Heart left ventricle (tissue), 16 donors: ENCODE results near the gene WDR86. TPM values are rescaled to one million over a fixed set of nuclear protein-coding genes. Genes with fewer than 3 reads are reported as not detected.
A peak's percentile ranks its signal among the peaks of the same experiment; 100 is the strongest.

Experiments used
- ATAC-seq, 4 donors: fragments of 200-7000 bp; cut with Tn5 transposase; one replicate each; pipeline ENCODE4 v1.9.1; 2020 to 2022; ENCODE audit warnings: moderate library complexity in 4 of 4, mild to moderate bottlenecking in 3 of 4, moderate number of reproducible peaks in 1 of 4
- DNase-seq, 5 donors: peaks; one replicate each; pipeline ENCODE4 v3.0.0-alpha.2; 2020
- H3K27ac ChIP-seq, 12 donors: fragments of 200-600 bp; sonication (generic) in 4 of 12; one replicate each; pipeline versions ENCODE4 v1.5.0 to v1.8.0; 2016 to 2022; ENCODE audit warnings: mild to moderate bottlenecking in 2 of 12
- H3K27me3 ChIP-seq, 9 donors: fragments of 200-600 bp; sonication (generic) in 2 of 9; one replicate each; pipeline versions ENCODE4 v1.5.1 to v1.8.0; 2016 to 2022; ENCODE audit warnings: mild to moderate bottlenecking in 3 of 9
- H3K36me3 ChIP-seq, 9 donors: fragments of 200-600 bp; sonication (generic) in 2 of 9; one replicate each; pipeline versions ENCODE4 v1.5.0 to v1.8.0; 2018 to 2022; ENCODE audit warnings: mild to moderate bottlenecking in 2 of 9
- H3K4me1 ChIP-seq, 12 donors: fragments of 200-600 bp; sonication (generic) in 4 of 12; one replicate each; pipeline versions ENCODE4 v1.5.0 to v1.8.0; 2016 to 2022; ENCODE audit warnings: mild to moderate bottlenecking in 3 of 12
- H3K4me3 ChIP-seq, 12 donors: fragments of 200-600 bp; sonication (generic) in 4 of 12; one replicate each; pipeline versions ENCODE4 v1.5.0 to v1.8.0; 2017 to 2022; ENCODE audit warnings: mild to moderate bottlenecking in 9 of 12, moderate library complexity in 4 of 12
- H3K9me3 ChIP-seq, 12 donors: fragments of 200-600 bp; sonication (generic) in 4 of 12; one replicate each; pipeline versions ENCODE4 v1.5.0 to v1.8.0; 2016 to 2022; ENCODE audit warnings: mild to moderate bottlenecking in 1 of 12
- POLR2A ChIP-seq, 2 donors: fragments of 450-650 bp; IDR thresholded peaks; one replicate each; pipeline ENCODE4 v1.6.1; 2017; ENCODE audit warnings: antibody characterized with exemption in 2 of 2, mild to moderate bottlenecking in 2 of 2, moderate library complexity in 2 of 2
- WGBS, 4 donors: extraction: QIAGEN DNeasy Blood & Tissue Kit in 2 of 4; methylation state at CpG; one replicate each; pipeline versions ENCODE4 v1.1.5 to v1.1.7; 2013 to 2018; 5-methylcytosine and 5-hydroxymethylcytosine counted together
- intact Hi-C, 10 donors: fragments of 100-400 bp; cut with DNase I; formaldehyde crosslinking; loops; one replicate each; pipeline versions ENCODE4 v1.11.1 to v1.14.2; 2022
- polyA plus RNA-seq, 2 donors: library from polyadenylated mRNA; stranded (reverse); fragments of 200-250 nt; gene quantifications; one replicate each; pipeline ENCODE4 v1.2.3, GENCODE V29; 2013
- total RNA-seq, 9 donors: library from RNA; depleted of rRNA in 2 of 9; stranded (reverse); fragments of >200 nt in 2 of 9; fragmentation: NEBNext Ultra II Directional in 3 of 9; extraction: Animal tissue kit (Norgen Biotek cat#: 25700) in 3 of 9; gene quantifications; one replicate each; pipeline versions ENCODE4 v1.1.0 to v1.2.4, GENCODE V29; 2016 to 2023
- TF ChIP-seq, protein P1 (sequence below), 12 donors: fragments of 200-600 bp; sonication (generic) in 4 of 12; IDR thresholded peaks; one replicate each; pipeline versions ENCODE4 v1.5.0 to v1.8.0; 2018 to 2022; ENCODE audit warnings: antibody characterized with exemption in 12 of 12, mild to moderate bottlenecking in 5 of 12
- donor health status: ischemic (EF 13 %, LVEDD 7.1; RV severe dilation, severe dysfunction).
- donor health status: healthy with polysubstance abuse.
- donor health status: DM: no; HTN: yes; CAD: no.
- donor health status: DM: no; HTN: no; CAD: no.
- donor health status: ischemic (EF 25% LVEDD 6.9; RV normal size, moderate dysfunction).
- donor health status: ischemic (EF 25% LVEDD 5.7; RV mildly dilated, moderate dysfunction).
- donor health status: healthy.
- donor health status: DM: yes; HTN: yes; CAD: no.
- donor health status: ischemic (EF 35%, LVEDD 5.7; RV mildly dilated, moderate dysfunction).
- donor health status: nonischemic (EF 11% LVEDD 7.7; RV severe dilation, severe dysfunction).
- donor health status: DM: yes; HTN: yes; CAD: no.
- donor health status: PGD.
- donor health status: ischemic (EF 29% LVEDD 5.4; RV normal size, mild dysfunction).
- donor health status: nonischemic (EF 23%, LVEDD 6.1; RV moderate dilation, normal function).

WDR86 gene
- total and polyA plus RNA-seq, 11 donors = 0.37 to 1.7 (median 0.52) TPM; not detected in 5

- no peaks in the 10 kb centered on the region for H3K36me3 ChIP-seq
Measured at GRCh38 chr7:151452680-151453325, 43.0 kb upstream of the WDR86 start.

DNA sequence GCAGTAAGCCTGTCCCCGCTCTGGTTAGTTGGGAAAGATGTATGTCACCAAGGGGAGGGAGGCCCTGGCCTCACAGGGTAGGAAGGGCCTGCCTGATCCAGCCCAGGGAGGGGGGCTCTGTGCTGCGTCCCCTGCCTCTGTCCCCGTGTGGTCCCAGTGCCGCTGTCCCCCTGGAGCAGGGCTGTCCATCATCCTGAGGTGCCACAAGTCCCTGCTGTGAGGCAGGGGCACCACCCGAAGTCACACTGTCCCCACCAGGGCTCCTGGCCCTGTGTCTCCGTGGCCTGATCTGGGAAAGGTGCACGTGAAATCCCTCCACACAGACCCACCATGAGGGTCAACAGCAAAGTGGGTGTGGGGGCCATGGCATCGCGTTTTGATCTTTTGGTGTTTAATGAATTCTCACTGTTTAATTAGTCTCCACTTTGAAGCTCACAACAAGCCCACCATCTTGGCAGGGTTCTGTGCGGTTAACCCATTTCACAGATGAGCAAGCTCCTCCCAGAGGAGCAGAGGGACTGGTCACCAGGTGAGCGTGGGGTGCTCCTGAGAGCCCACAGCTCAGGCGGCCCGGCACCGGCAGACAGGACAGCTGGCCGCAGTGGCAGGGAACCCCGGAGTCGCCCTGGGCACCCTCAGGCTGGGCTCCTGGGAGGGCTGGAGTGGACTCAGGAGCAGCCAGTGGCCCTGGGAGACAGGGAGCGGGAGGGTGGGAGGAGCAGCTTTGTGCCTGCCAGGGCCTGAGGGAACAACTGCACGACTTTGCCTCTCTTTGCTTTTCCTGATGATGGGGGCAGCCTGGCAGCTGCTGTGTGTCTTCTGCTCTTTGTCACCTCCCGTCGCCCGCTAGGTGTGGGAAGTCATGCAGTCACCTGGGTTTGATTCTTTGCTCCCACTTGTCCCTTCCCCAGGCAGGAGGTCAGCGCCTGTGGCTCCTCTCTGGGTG lies 42.1 kb upstream of the WDR86 start:
- no peak for TF ChIP-seq POLR2A (IDR thresholded peaks at IDR 0.05)
- TF ChIP-seq, protein P1, sequence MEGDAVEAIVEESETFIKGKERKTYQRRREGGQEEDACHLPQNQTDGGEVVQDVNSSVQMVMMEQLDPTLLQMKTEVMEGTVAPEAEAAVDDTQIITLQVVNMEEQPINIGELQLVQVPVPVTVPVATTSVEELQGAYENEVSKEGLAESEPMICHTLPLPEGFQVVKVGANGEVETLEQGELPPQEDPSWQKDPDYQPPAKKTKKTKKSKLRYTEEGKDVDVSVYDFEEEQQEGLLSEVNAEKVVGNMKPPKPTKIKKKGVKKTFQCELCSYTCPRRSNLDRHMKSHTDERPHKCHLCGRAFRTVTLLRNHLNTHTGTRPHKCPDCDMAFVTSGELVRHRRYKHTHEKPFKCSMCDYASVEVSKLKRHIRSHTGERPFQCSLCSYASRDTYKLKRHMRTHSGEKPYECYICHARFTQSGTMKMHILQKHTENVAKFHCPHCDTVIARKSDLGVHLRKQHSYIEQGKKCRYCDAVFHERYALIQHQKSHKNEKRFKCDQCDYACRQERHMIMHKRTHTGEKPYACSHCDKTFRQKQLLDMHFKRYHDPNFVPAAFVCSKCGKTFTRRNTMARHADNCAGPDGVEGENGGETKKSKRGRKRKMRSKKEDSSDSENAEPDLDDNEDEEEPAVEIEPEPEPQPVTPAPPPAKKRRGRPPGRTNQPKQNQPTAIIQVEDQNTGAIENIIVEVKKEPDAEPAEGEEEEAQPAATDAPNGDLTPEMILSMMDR (IDR thresholded peaks at IDR 0.05) = no peak

More at GRCh38 chr7:151452680-151453325, 43.0 kb upstream of the WDR86 start:
- DNase-seq (no peak), ATAC-seq (no peak)
- H3K27me3 ChIP-seq = peaks cover 0 to 3% (median 0%) of the 10 kb centered on the region in 9 donors
- TF ChIP-seq POLR2A (IDR thresholded peaks at IDR 0.05) = no peak
- TF ChIP-seq, protein P1 (IDR thresholded peaks at IDR 0.05) = no peak
- WGBS, 4 donors = 81 to 92% (median 87%) methylated on average over 12 to 15 of the region's 15 CpGs
- intact Hi-C loops = loop anchor here in 1 of 10 donors (5.0 to 10.0 kb wide), 2 partner anchors 141 to 302 kb away; no protein-coding TSS in a partner anchor
- H3K4me3 ChIP-seq = no peak overlapping the region
- H3K27ac ChIP-seq = no peak overlapping the region
- H3K4me1 ChIP-seq = peaks cover 0 to 12% (median 0%) of the 10 kb centered on the region in 12 donors
- H3K9me3 ChIP-seq = no peaks in the 10 kb centered on the region

DNA sequence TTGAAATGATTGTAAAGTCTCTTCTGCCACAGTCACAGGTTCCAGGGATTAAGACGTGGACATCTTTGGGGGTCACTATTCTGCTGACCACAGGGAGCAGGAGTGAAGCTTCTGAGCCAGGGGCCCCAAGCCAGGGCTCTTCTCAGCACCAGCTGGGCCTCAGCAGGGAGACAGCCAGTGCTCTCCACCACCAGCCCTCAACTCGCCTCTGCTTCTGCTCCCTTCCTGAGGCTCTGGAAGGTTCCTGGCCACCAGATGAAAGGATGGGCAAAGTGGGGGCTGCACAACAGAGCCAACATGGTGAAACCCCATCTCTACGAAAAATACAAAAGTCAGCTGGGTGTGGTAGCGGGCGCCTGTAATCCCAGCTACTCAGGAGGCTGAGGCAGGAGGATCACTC lies 41.3 kb upstream of the WDR86 start:
- no peak for TF ChIP-seq POLR2A (IDR thresholded peaks at IDR 0.05)
- TF ChIP-seq, protein P1 (IDR thresholded peaks at IDR 0.05) = no peak
- ATAC-seq (no peak), DNase-seq (peak in 1 of 5 donors; percentile 16)
- Histone ChIP-seq H3K36me3 (no peaks in the 10 kb centered on the region), H3K4me3 (no peak overlapping the region), H3K27me3 (peaks cover 0 to 4% (median 0%) of the 10 kb centered on the region in 9 donors), H3K4me1 (peaks cover 0 to 9% (median 0%) of the 10 kb centered on the region in 12 donors), H3K9me3 (no peaks in the 10 kb centered on the region), H3K27ac (no peak overlapping the region)
- intact Hi-C loops = loop anchor here in 2 of 10 donors (1.0 to 10.0 kb wide), 3 partner anchors 85 to 304 kb away; no protein-coding TSS in a partner anchor
- WGBS, 4 donors = 85 to 91% (median 89%) methylated on average over 5 of the region's 5 CpGs

More for the DNA sequence above, 42.1 kb upstream of the WDR86 start:
- DNase-seq (peak in 1 of 5 donors; percentile 19), ATAC-seq (no peak)
- peaks cover 0 to 11% (median 0%) of the 10 kb centered on the region in 12 donors for H3K4me1 ChIP-seq
- H3K4me3 ChIP-seq = no peak overlapping the region
- intact Hi-C loops = loop anchor here in 2 of 10 donors (1.0 to 10.0 kb wide), 3 partner anchors 86 to 303 kb away; no protein-coding TSS in a partner anchor
- 85 to 89% (median 88%) methylated on average over 10 to 23 of the region's 23 CpGs for WGBS, 4 donors
- no peak overlapping the region for H3K27ac ChIP-seq
- H3K27me3 ChIP-seq = peaks cover 0 to 4% (median 0%) of the 10 kb centered on the region in 9 donors
- no peaks in the 10 kb centered on the region for H3K9me3 ChIP-seq
- no peaks in the 10 kb centered on the region for H3K36me3 ChIP-seq
